Stimulated activated CD4-positive, alpha-beta T cell treated with anti-CD3 and anti-CD28 coated beads, Interleukin-1b, Interleukin-23, amount 100 ng/mL, for 4 hours (primary cell): ENCODE results near the gene IFI44L.

Experiments used
- DNase-seq, 2 donors: peaks; one replicate each; pipeline ENCODE4 v3.0.0-alpha.2; 2020; ENCODE audit warnings: low read depth in 2 of 2

The IFI44L gene

GRCh38 chr1:78641558-78641957, 21.3 kb downstream of the IFI44L start:
- no peak for DNase-seq

- DNase-seq, result no peak
Measured at GRCh38 chr1:78645723-78646122, 25.5 kb downstream of the IFI44L start.

GRCh38 chr1:78647238-78647637, 27.0 kb downstream of the IFI44L start:
- DNase-seq, result no peak

GRCh38 chr1:78649628-78650027, 29.4 kb downstream of the IFI44L start, which contains the start of gene IFI44:
Gene IFI44, plus strand, starts transcription at chr1:78649831. Its CDS starts 365 bp downstream, at chr1:78650196.
- DNase-seq, result peak; percentile 40 to 63

GRCh38 chr1:78650114-78650660, 29.9 kb downstream of the IFI44L start:
- no peak for DNase-seq

GRCh38 chr1:78651241-78651640, 31.0 kb downstream of the IFI44L start:
- DNase-seq, result no peak

- no peak for DNase-seq
Measured at GRCh38 chr1:78652019-78652560, 31.8 kb downstream of the IFI44L start.

GRCh38 chr1:78658901-78659300, 38.7 kb downstream of the IFI44L start:
- DNase-seq, result no peak

- DNase-seq, result no peak
Measured at GRCh38 chr1:78663923-78664322, 43.7 kb downstream of the IFI44L start.

- no peak for DNase-seq
Measured at GRCh38 chr1:78664763-78665162, 44.5 kb downstream of the IFI44L start.

GRCh38 chr1:78665809-78666208, 45.6 kb downstream of the IFI44L start:
- DNase-seq, result no peak

GRCh38 chr1:78667939-78668338, 47.7 kb downstream of the IFI44L start:
- no peak for DNase-seq

- DNase-seq, result no peak
Measured at GRCh38 chr1:78668427-78668826, 48.2 kb downstream of the IFI44L start.

GRCh38 chr1:78672428-78672827, 52.2 kb downstream of the IFI44L start:
- no peak for DNase-seq

- no peak for DNase-seq
Measured at GRCh38 chr1:78673120-78673519, 52.9 kb downstream of the IFI44L start.

GRCh38 chr1:78676347-78676982, 56.2 kb downstream of the IFI44L start:
- peak in 1 of 2 donors; percentile 63 for DNase-seq

- no peak for DNase-seq
Measured at GRCh38 chr1:78676993-78677392, 56.7 kb downstream of the IFI44L start.

- no peak for DNase-seq
Measured at GRCh38 chr1:78677788-78678187, 57.5 kb downstream of the IFI44L start.

GRCh38 chr1:78678324-78678723, 58.1 kb downstream of the IFI44L start:
- DNase-seq, result no peak

GRCh38 chr1:78681265-78681664, 61.0 kb downstream of the IFI44L start:
- DNase-seq, result no peak

- DNase-seq, result no peak
Measured at GRCh38 chr1:78682496-78682895, 62.2 kb downstream of the IFI44L start.

- no peak for DNase-seq
Measured at GRCh38 chr1:78683079-78683478, 62.8 kb downstream of the IFI44L start.

- no peak for DNase-seq
Measured at GRCh38 chr1:78687315-78687714, 67.1 kb downstream of the IFI44L start.

- no peak for DNase-seq
Measured at GRCh38 chr1:78687914-78688313, 67.7 kb downstream of the IFI44L start.
